Measurements from ENCODE around the gene ANHX. TPM values are rescaled to one million over a fixed set of nuclear protein-coding genes. Genes with fewer than 3 reads are reported as not detected.

ANHX gene
- total and polyA plus RNA-seq, 2 experiments from 2014 or later, result not detected

GRCh38 chr12:133264173-133264572, 28.5 kb upstream of the ANHX start:
- Histone ChIP-seq H4K20me1 (replicated peaks; ENCODE audit: insufficient read depth) (no peaks in the 10 kb centered on the region), H3K4me1 (ENCODE audit: insufficient read depth) (no peaks in the 10 kb centered on the region), H3K4me3 (no peak overlapping the region), H3K27me3 (ENCODE audit: insufficient read depth) (no peaks in the 10 kb centered on the region), H3K9me2 (ENCODE audit: insufficient read depth) (no peaks in the 10 kb centered on the region), H3K27ac (ENCODE audit: low read depth) (no peak overlapping the region), H3K4me2 (no peak overlapping the region), H3F3A (replicated peaks; ENCODE audit: low read depth) (no peaks in the 10 kb centered on the region), H3K36me3 (ENCODE audit: insufficient read depth) (no peaks in the 10 kb centered on the region), H3K79me2 (replicated peaks; ENCODE audit: insufficient read depth) (no peaks in the 10 kb centered on the region), H2AFZ (no peak overlapping the region)
- no peak for ATAC-seq
- Mint-ChIP-seq H3K4me1 (no peaks in the 10 kb centered on the region), H3K27ac (no peak overlapping the region), H3K4me3 (no peak overlapping the region), H3K27me3 (ENCODE audit: insufficient read depth, low read depth, poor library complexity) (no peaks in the 10 kb centered on the region), H3K36me3 (ENCODE audit: low read depth) (no peaks in the 10 kb centered on the region), H3K9me3 (peaks cover 17% of the 10 kb centered on the region; the same call in 2 of the 3 replicates)
- TF ChIP-seq ZNF114 (CRISPR knock-in tag; IDR thresholded peaks at IDR 0.05) (no peak), EZH2phosphoT487 (IDR thresholded peaks at IDR 0.05; ENCODE audit: unreplicated experiment) (no peak), JUNB (IDR thresholded peaks at IDR 0.05; ENCODE audit: unreplicated experiment) (no peak), NANOG (IDR thresholded peaks at IDR 0.05; ENCODE audit: borderline replicate concordance) (no peak), ZNF331 (CRISPR knock-in tag; IDR thresholded peaks at IDR 0.05; ENCODE audit: low read depth) (no peak), EZH2 (IDR thresholded peaks at IDR 0.05; ENCODE audit: low read depth, unreplicated experiment) (no peak), CREB1 (CRISPR knock-in tag; IDR thresholded peaks at IDR 0.05; ENCODE audit: low read depth) (no peak), ZNF462 (CRISPR knock-in tag; IDR thresholded peaks at IDR 0.05) (no peak), POLR2AphosphoS5 (IDR thresholded peaks at IDR 0.05; ENCODE audit: low read depth) (no peak), CTCF (conservative IDR thresholded peaks at IDR 0.05; ENCODE audit: low read depth in 2 of 2) (no peak), STAT1 (IDR thresholded peaks at IDR 0.05; ENCODE audit: unreplicated experiment) (no peak)
- DNase-seq (ENCODE audit: low spot score), result no peak

All from GM23338 (cell line).